Left lung (tissue), 10 donors: ENCODE results near the gene SCD. TPM values are rescaled to one million over a fixed set of nuclear protein-coding genes. Genes with fewer than 3 reads are reported as not detected.

Source experiments
- ATAC-seq: fragments of 200-7000 bp; cut with Tn5 transposase; one replicate; pipeline ENCODE4 v1.9.1; 2020; ENCODE audit warnings: moderate library complexity
- DNase-seq, 4 donors: peaks; one replicate each; pipeline ENCODE4 v3.0.0-alpha.2; 2013 to 2020
- H3K27ac ChIP-seq, 2 donors: fragments of 200-600 bp; sonication (generic) in 1 of 2; one replicate each; pipeline versions ENCODE4 v1.5.0 to v1.8.0; 2020 to 2021
- H3K27me3 ChIP-seq, 2 donors: fragments of 200-600 bp; sonication (generic) in 1 of 2; one replicate each; pipeline versions ENCODE4 v1.5.0 to v1.8.0; 2020 to 2021
- H3K36me3 ChIP-seq, 2 donors: fragments of 200-600 bp; sonication (generic) in 1 of 2; one replicate each; pipeline versions ENCODE4 v1.5.0 to v1.8.0; 2020 to 2021
- H3K4me1 ChIP-seq, 2 donors: fragments of 200-600 bp; one replicate each; pipeline ENCODE4 v1.8.0; 2021
- H3K4me3 ChIP-seq, 2 donors: fragments of 200-600 bp; sonication (generic) in 1 of 2; one replicate each; pipeline versions ENCODE4 v1.5.0 to v1.8.0; 2020 to 2021; ENCODE audit warnings: mild to moderate bottlenecking in 1 of 2
- H3K9me3 ChIP-seq, 2 donors: fragments of 200-600 bp; sonication (generic) in 1 of 2; one replicate each; pipeline versions ENCODE4 v1.5.0 to v1.8.0; 2020 to 2021
- CTCF ChIP-seq, 2 donors: fragments of 200-600 bp; sonication (generic) in 1 of 2; IDR thresholded peaks; one replicate each; pipeline versions ENCODE4 v1.5.0 to v1.8.0; 2021; ENCODE audit warnings: antibody characterized with exemption in 2 of 2
- intact Hi-C, 2 donors: fragments of 100-400 bp; cut with DNase I; formaldehyde crosslinking; loops; one replicate each; pipeline versions ENCODE4 v1.11.2 to v1.14.2; 2022
- polyA plus RNA-seq, 6 donors: library from polyadenylated mRNA; unstranded; fragments of 120-200 nt; gene quantifications; one replicate each; pipeline ENCODE4 v1.2.1, GENCODE V29; 2013; ENCODE audit not compliant: insufficient read length in 6 of 6
- total RNA-seq, 2 donors: library from RNA; stranded (reverse); fragmentation: NEBNext Ultra II Directional; extraction: Animal tissue kit (Norgen Biotek cat#: 25700); gene quantifications; one replicate each; pipeline ENCODE4 v1.2.1, GENCODE V29; 2021
- donor health status: DM: no; HTN: yes; CAD: no.
- donor health status: DM: no; HTN: no; CAD: no.

SCD gene
- total and polyA plus RNA-seq, 8 donors: 17.3 to 529 (median 30.2) TPM

- Histone ChIP-seq H3K27ac (no peak overlapping the region), H3K27me3 (no peaks in the 10 kb centered on the region), H3K4me3 (no peak overlapping the region), H3K36me3 (peaks cover 0 to 58% of the 10 kb centered on the region in 2 donors), H3K4me1 (peaks cover 0 to 21% of the 10 kb centered on the region in 2 donors), H3K9me3 (no peaks in the 10 kb centered on the region)
- intact Hi-C loops: no loop called here
- ATAC-seq: peak; percentile 11
- no peak for TF ChIP-seq CTCF (IDR thresholded peaks at IDR 0.05)
- no peak for DNase-seq
Observed at GRCh38 chr10:100362570-100363496, 15.8 kb downstream of the SCD start.

GRCh38 chr10:100364175-100364574, 17.1 kb downstream of the SCD start:
- Histone ChIP-seq H3K27me3 (no peaks in the 10 kb centered on the region), H3K36me3 (peaks cover 0 to 49% of the 10 kb centered on the region in 2 donors), H3K27ac (no peak overlapping the region), H3K4me3 (no peak overlapping the region), H3K4me1 (peaks cover 0 to 21% of the 10 kb centered on the region in 2 donors), H3K9me3 (no peaks in the 10 kb centered on the region)
- DNase-seq: no peak
- intact Hi-C loops: no loop called here
- no peak for TF ChIP-seq CTCF (IDR thresholded peaks at IDR 0.05)
- ATAC-seq: no peak

GRCh38 chr10:100364735-100365391, 17.8 kb downstream of the SCD start:
- H3K27ac ChIP-seq: peak overlapping the region in 1 of 2 donors; percentile 57
- H3K27me3 ChIP-seq: no peaks in the 10 kb centered on the region
- ATAC-seq: peak; percentile 91
- DNase-seq: peak in 3 of 4 donors; percentile 34 to 85 (median 83)
- TF ChIP-seq CTCF (IDR thresholded peaks at IDR 0.05): no peak
- intact Hi-C loops: no loop called here
- peaks cover 0 to 42% of the 10 kb centered on the region in 2 donors for H3K36me3 ChIP-seq
- H3K4me3 ChIP-seq: no peak overlapping the region
- H3K4me1 ChIP-seq: peaks cover 0 to 23% of the 10 kb centered on the region in 2 donors
- H3K9me3 ChIP-seq: no peaks in the 10 kb centered on the region

GRCh38 chr10:100368721-100369120, 21.7 kb downstream of the SCD start:
- no peaks in the 10 kb centered on the region for H3K27me3 ChIP-seq
- H3K4me3 ChIP-seq: no peak overlapping the region
- no peak for TF ChIP-seq CTCF (IDR thresholded peaks at IDR 0.05)
- no peak overlapping the region for H3K27ac ChIP-seq
- no peaks in the 10 kb centered on the region for H3K9me3 ChIP-seq
- peaks cover 0 to 4% of the 10 kb centered on the region in 2 donors for H3K36me3 ChIP-seq
- DNase-seq: no peak
- intact Hi-C loops: no loop called here
- no peak for ATAC-seq
- H3K4me1 ChIP-seq: peaks cover 23 to 58% of the 10 kb centered on the region in 2 donors
